Activated CD4-positive, alpha-beta T cell treated with anti-CD3 and anti-CD28 coated beads, Interleukin-2, amount 10 ng/mL, durations not matched to agents 7 days and 5 days (primary cell): ENCODE measurements around the gene IL17REL. TPM values are rescaled to one million over a fixed set of nuclear protein-coding genes. Genes with fewer than 3 reads are reported as not detected.

Experiments
- CTCF ChIA-PET: fragments of 350-600 bp; sonication (Branson Sonifier 250); formaldehyde crosslinking; loops from one replicate; lab custom pipeline; 2021; ENCODE audit warnings: antibody characterized with exemption; lab: Charles Lee
- POLR2A ChIA-PET: fragments of 350-600 bp; sonication (Branson Sonifier 250); formaldehyde crosslinking; loops from one replicate; lab custom pipeline; 2021; ENCODE audit warnings: antibody characterized with exemption; lab: Charles Lee
- DNase-seq: peaks from one replicate; pipeline ENCODE4 v3.0.0-alpha.2; 2020
- H3K27ac Mint-ChIP-seq: one replicate; pipeline ENCODE4 v1.8.0; 2021; ENCODE audit warnings: mild to moderate bottlenecking, moderate library complexity, mixed read lengths
- H3K27me3 Mint-ChIP-seq: one replicate; pipeline ENCODE4 v1.8.0; 2021; ENCODE audit warnings: mixed read lengths
- H3K36me3 Mint-ChIP-seq: one replicate; pipeline ENCODE4 v1.8.0; 2021; ENCODE audit warnings: low read depth, mixed read lengths
- H3K4me1 Mint-ChIP-seq: one replicate; pipeline ENCODE4 v1.8.0; 2021; ENCODE audit warnings: mixed read lengths
- H3K4me3 Mint-ChIP-seq: one replicate; pipeline ENCODE4 v1.8.0; 2021; ENCODE audit warnings: mild to moderate bottlenecking, moderate library complexity, mixed read lengths
- H3K9me3 Mint-ChIP-seq: one replicate; pipeline ENCODE4 v1.8.0; 2021; ENCODE audit warnings: mixed read lengths
- total RNA-seq, 2 experiments: library from RNA; stranded (reverse); gene quantifications; one replicate each; pipeline ENCODE4 v1.2.3, GENCODE V29; 2021

IL17REL gene
- total RNA-seq, 2 experiments from 2014 or later: not detected

DNA sequence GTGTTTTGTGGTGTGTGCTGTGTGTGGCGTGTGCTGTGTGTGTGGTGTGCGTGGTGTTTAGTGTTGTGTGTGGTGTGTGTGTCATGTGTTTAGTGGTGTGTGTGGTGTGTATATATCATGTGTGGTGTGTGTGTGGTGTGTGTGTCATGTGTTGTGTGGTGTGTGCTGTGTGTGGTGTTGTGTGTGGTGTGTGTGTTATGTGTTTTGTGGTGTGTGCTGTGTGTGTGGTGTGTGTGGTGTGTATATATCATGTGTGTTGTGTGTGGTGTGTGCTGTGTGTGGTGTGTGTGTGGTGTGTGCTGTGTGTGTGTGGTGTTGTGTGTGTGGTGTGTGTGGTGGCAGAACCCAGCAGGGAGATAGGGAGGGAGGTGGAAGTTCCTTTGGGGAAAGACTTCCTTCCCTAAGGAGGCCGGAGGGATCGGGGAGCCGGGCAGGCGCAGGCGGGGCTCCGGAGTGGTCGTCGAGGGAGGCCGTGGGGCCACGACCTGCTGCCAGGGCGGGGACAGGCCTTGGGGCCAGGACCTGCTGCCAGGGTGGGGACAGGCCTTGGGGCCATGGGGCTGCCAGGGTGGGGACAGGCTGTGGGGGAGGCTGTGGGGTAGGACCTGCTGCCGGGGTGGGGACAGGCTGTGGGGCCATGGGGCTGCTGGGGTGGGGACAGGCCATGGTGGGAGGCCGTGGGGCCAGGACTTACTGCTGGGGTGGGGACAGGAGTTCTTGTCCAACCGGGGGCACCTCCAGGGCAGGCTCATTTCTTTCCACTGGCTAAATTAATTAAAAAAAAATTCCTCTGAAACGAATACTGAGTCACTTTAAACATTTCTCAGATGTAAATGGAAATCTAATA, 36.8 kb downstream of the IL17REL start:
- ChIA-PET CTCF (no interaction called here), POLR2A (interaction anchor here (0.6 kb wide), 1 partner anchor 24 kb away, joined by 3 read pairs; no protein-coding TSS in a partner anchor)
- H3K9me3 Mint-ChIP-seq: peaks cover 8% of the 10 kb centered on the region
- peak overlapping the region; percentile 79 for H3K27ac Mint-ChIP-seq
- H3K36me3 Mint-ChIP-seq: peaks cover 7% of the 10 kb centered on the region
- peaks cover 22% of the 10 kb centered on the region for H3K4me1 Mint-ChIP-seq
- no peaks in the 10 kb centered on the region for H3K27me3 Mint-ChIP-seq
- DNase-seq: no peak
- H3K4me3 Mint-ChIP-seq: no peak overlapping the region

DNA sequence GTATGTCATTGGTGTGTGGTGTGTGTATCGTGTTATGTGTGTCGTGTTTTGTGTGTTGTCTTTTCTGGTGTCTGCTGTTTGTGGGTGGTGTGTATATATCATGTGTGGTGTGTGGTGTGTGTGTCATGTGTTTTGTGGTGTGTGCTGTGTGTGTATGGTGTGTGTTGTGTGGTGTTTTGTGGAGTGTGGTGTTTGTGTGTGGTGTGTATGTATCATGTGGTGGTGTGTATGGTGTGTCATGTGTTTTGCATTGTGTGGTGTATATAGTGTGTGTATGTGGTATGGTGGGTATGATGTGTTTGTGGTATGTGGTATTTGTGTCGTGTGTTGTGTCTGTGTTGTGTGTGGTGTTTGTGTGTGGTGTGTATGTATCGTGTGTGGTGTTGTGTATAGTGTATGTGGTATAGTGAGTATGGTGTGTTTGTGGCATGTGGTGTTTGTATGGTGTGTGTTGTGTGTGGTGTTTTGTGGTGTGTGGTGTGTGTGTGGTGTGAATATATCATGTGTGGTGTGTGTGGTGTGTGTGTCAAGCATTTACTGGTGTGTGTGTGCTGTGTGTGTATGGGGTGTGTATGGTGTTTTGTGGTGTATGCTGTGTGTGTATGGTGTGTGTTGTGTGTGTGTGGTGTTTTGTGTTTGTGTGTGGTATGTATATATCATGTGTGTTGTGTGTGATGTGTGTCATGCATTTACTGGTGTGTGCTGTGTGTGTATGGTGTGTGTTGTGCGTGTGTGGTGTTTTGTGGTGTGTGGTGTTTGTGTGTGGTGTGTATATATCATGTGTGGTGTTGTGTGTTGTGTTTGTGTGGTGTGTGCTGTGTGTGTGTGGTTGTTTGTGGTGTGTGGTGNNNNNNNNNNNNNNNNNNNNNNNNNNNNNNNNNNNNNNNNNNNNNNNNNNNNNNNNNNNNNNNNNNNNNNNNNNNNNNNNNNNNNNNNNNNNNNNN, 39.3 kb downstream of the IL17REL start:
- no peak for DNase-seq
- POLR2A ChIA-PET: no interaction called here
- Mint-ChIP-seq H3K27me3 (no peaks in the 10 kb centered on the region), H3K4me3 (no peak overlapping the region), H3K27ac (no peak overlapping the region), H3K36me3 (no peaks in the 10 kb centered on the region), H3K4me1 (peaks cover 27% of the 10 kb centered on the region), H3K9me3 (no peaks in the 10 kb centered on the region)
- CTCF ChIA-PET: no interaction called here

DNA sequence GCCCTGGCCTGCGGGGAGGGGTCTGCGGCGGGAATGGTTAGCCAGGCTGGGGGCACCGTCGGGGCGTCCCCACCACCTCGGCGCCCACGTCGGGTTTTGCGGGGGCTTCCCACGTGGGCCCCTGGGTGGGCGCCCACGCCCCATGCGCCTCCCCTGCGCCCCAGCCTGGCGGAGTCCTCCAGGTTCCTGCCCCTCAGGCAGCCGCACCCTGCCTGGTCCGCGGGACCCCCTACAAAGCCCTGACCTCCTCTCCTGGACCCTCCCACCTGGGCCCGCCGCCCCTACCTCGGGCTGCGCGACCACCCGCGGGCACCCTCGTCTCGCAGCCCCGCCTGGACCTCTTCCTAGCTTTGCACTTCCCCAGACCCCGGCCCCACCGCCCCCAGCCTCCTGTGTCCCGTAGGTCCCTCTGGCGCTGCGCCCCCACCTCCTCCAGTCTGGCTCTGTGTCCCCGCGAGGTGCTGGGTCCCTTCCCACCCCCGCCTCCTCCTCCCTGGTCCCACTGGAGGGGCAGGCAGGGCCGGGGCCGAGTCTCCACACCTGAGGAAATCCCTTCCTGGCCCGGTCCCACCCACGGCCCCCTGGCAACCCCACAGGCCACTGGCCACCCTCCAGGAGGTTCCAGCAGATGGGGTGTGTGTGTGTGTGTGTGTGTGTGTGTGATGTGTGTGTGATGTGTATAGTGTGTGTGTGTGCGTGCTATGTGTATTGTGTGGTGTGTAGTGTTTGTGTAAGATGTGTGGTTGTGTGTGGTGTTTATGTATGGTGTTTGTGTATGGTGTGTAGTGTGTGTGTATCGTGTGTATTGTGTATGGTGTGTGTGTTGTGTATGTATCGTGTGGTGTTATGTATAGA, 40.2 kb downstream of the IL17REL start:
- peaks cover 29% of the 10 kb centered on the region for H3K4me1 Mint-ChIP-seq
- ChIA-PET CTCF (interaction anchor here (0.6 to 1.4 kb wide), 2 partner anchors 10 to 649 kb away, joined by 3 to 5 read pairs; no protein-coding TSS in a partner anchor), POLR2A (interaction anchor here (1.0 kb wide), 1 partner anchor 36 kb away, joined by 4 read pairs; no protein-coding TSS in a partner anchor)
- no peaks in the 10 kb centered on the region for H3K36me3 Mint-ChIP-seq
- no peaks in the 10 kb centered on the region for H3K27me3 Mint-ChIP-seq
- H3K27ac Mint-ChIP-seq: no peak overlapping the region
- H3K4me3 Mint-ChIP-seq: no peak overlapping the region
- no peaks in the 10 kb centered on the region for H3K9me3 Mint-ChIP-seq
- no peak for DNase-seq

DNA sequence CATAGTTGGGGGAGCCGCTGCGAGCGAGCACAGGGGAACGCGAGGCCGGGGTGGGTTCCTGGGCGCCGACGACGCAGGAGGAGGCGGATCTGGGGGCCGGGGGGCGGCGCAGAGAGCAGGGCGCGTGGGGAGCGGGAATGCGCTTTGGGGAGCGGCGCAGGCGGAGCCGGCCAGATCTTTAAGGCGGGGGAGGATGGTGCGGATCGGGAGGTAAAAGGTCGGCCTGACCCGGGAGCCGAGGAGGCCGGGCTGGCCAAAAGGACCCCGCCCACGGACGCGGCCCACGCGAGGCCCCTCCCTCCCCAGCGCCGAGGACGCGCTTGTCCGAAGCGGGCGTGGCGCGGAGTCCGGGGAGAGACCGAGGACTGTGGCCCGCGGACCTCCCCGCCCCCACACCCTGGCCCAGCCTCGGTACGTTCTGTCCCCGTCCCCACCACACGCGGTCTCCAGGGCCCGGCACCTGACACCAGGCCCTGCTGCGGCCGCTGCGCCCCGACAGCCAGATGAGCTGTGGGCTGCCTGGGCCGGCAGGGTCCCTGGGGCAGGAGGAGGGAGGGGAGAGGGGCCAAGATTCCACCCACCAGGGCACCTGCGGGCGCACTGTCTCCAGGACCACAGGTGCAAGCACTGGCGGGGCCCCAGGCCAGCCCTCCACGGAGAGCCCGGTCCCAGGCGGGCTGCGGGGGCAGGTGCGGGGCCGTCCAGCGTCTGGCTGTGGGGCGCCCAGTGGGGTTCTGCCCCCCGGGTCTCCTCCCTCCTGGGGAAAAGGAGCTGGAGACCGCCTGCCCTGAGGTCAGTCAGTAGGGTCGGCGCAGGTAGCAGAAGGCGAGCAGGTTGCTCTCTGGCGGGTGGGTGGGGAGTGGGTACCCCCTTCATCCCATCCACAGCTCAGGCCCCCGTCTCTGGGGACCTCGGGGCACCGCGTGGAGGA, 41.1 kb downstream of the IL17REL start:
- POLR2A ChIA-PET: interaction anchor here (0.5 to 1.0 kb wide), 2 partner anchors 35 to 192 kb away, joined by 3 to 4 read pairs; no protein-coding TSS in a partner anchor
- Mint-ChIP-seq H3K27me3 (no peaks in the 10 kb centered on the region), H3K9me3 (no peaks in the 10 kb centered on the region), H3K4me1 (peaks cover 27% of the 10 kb centered on the region), H3K36me3 (no peaks in the 10 kb centered on the region), H3K27ac (peak overlapping the region; percentile 91), H3K4me3 (peak overlapping the region; percentile 72)
- CTCF ChIA-PET: interaction anchor here (0.6 to 1.4 kb wide), 2 partner anchors 11 to 650 kb away, joined by 3 to 5 read pairs; no protein-coding TSS in a partner anchor
- DNase-seq: no peak

DNA sequence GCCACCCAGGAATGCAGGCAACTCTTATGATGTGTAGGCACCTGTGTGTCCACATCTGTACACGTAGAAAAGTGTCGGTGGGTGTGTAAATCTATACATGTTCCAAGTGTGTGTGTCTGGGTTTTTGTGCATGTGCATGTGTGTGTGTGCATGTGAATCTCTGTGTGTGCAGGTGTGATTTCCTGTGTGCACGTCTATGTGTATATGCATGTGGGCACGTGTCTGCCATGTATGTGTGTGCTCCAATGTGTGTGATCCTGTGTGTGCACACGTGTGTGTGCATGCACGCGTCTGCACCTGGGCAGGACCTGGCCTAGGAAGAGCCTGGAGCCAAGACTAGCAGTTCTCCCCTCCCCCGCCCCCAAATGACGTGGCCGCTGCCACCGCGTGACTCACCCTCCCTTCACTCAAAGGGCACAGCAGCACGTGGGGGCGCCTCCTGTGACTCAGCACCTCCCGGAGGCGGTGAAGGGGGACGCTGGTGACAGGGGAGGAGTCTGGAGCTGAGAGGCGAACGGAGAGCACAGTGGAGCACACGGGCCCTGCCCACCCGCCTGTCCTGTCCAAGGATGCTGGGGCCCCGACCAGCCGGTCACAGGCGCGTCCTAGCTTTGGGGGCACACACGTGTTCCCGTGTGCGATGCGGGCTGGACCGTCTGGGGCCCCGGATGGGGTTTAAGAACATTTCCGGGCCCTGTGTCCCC, 41.9 kb downstream of the IL17REL start:
- peak overlapping the region; percentile 72 for H3K4me3 Mint-ChIP-seq

DNA sequence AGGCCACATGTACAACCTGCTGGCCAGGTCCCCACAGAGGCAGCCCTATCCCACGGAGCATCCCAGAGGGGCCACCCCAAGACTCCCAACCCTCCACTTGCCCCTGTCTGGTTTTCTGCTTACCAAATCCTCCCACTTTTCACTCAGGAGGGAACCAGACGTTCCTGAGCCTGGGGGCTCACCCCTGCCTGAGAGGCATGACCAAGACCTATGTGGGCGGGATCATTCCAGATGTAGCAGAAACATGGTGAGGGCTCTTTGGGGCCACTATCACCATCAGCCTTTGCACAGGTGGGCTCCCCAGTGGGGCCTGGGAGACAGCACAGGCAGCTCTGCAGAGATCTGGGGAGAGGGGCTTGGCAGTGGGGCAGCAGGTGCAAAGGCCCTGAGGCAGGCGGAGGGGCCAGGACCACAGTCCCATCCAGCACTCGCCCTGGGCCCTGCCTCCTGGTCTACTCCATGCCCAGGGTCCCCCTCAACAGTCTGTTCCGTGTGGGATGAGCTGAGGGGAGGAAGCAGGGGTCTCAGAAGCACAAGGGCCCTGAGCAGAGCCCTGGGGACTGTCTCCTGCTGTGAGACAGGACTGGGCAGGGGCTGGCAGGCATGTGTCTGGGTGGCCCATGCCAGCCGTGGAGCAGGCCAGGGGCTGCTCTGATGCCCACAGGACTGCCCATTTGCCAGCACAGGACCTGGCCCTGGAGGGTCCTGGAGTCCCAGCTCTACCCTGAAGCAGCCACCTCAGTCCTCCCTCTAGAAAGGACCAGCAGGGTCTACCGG, 42.6 kb downstream of the IL17REL start:
- H3K9me3 Mint-ChIP-seq: no peaks in the 10 kb centered on the region
- H3K27me3 Mint-ChIP-seq: no peaks in the 10 kb centered on the region
- ChIA-PET CTCF (no interaction called here), POLR2A (no interaction called here)
- peaks cover 1% of the 10 kb centered on the region for H3K36me3 Mint-ChIP-seq
- H3K4me3 Mint-ChIP-seq: no peak overlapping the region
- H3K27ac Mint-ChIP-seq: peak overlapping the region; percentile 91
- no peak for DNase-seq
- peaks cover 15% of the 10 kb centered on the region for H3K4me1 Mint-ChIP-seq

More for the DNA sequence above, 41.9 kb downstream of the IL17REL start:
- no peaks in the 10 kb centered on the region for H3K9me3 Mint-ChIP-seq
- DNase-seq: peak; percentile 93
- peaks cover 21% of the 10 kb centered on the region for H3K4me1 Mint-ChIP-seq
- H3K27ac Mint-ChIP-seq: peak overlapping the region; percentile 91
- no peaks in the 10 kb centered on the region for H3K27me3 Mint-ChIP-seq
- POLR2A ChIA-PET: interaction anchor here (0.5 kb wide), 1 partner anchor 193 kb away, joined by 3 read pairs; no protein-coding TSS in a partner anchor
- H3K36me3 Mint-ChIP-seq: no peaks in the 10 kb centered on the region
- CTCF ChIA-PET: interaction anchor here (1.4 kb wide), 1 partner anchor 12 kb away, joined by 5 read pairs; no protein-coding TSS in a partner anchor

DNA sequence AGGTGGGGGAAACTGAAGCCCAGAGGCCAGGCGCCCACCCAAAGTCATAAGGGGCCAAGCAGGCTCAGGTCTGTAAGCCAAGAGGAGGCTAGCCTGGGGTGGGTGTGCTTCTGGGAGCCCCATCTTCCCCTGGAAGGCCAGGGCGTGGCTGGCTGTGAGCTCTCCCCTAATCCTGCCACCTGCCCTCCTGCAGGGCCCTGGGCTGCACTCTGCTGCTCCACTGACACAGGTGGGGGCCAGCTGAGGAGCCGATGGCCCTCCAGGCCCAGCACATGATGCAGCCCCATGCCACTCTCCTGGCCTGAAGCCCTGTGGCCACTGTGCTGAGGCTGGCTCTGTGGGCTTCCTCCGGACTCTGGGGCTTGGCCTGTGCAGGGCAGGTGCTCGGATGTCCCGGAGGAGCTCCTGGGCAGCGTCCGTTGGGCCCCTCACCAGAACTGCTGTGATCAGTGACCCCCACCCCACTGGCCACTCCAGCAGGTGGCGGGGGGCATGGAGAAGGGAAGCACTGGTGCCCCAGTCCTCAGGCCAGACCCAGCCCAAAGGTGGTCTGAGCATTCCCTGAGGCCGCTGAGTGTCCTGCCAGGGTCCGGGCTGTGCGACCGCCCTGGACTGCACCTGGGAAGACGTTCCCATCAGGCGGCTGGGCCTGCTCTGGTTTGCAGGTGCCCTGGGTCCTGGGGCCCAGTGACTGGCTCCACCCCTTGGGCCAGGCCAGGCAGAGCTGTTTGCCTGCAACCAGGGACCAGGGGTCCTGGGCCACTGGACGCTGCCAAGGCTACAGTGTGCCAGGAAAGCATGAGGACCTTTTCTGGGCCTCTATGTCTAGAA, 43.5 kb downstream of the IL17REL start:
- Mint-ChIP-seq H3K4me1 (peaks cover 20% of the 10 kb centered on the region), H3K9me3 (no peaks in the 10 kb centered on the region), H3K36me3 (peaks cover 7% of the 10 kb centered on the region), H3K27ac (no peak overlapping the region), H3K27me3 (no peaks in the 10 kb centered on the region), H3K4me3 (no peak overlapping the region)
- ChIA-PET CTCF (no interaction called here), POLR2A (no interaction called here)
- no peak for DNase-seq

DNA sequence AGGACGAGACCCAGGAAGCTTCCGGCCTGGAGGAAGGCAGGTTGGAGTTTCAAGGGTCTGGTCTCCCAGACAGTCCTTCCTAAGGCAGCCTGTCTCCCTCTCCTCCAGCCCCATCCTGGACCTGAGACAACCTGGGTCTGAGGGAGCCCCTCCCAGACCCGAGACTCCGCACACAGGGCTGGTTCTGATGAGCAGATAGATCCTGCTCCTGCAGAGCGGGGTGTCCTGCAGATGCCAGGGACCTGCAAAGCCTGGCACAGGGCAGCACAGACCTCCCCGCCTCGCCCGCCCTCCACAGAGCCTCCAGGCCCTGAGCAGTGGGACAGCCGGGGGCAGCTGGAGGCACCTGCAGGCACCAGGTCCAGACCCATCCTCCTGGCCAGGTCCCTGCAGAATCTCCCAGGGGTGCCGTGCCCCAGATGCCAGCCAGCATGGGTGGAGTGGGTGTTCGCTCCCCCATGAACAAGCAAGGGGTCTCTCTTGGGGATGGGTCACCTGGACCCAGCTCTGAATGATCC, 44.2 kb downstream of the IL17REL start:
- no peak overlapping the region for H3K27ac Mint-ChIP-seq
- ChIA-PET CTCF (interaction anchor here (0.8 to 1.5 kb wide), 2 partner anchors 62 to 112 kb away, joined by 3 to 5 read pairs; no protein-coding TSS in a partner anchor), POLR2A (no interaction called here)
- peaks cover 27% of the 10 kb centered on the region for H3K4me1 Mint-ChIP-seq
- H3K36me3 Mint-ChIP-seq: peaks cover 13% of the 10 kb centered on the region
- no peak overlapping the region for H3K4me3 Mint-ChIP-seq
- no peaks in the 10 kb centered on the region for H3K9me3 Mint-ChIP-seq
- no peaks in the 10 kb centered on the region for H3K27me3 Mint-ChIP-seq
- DNase-seq: no peak

DNA sequence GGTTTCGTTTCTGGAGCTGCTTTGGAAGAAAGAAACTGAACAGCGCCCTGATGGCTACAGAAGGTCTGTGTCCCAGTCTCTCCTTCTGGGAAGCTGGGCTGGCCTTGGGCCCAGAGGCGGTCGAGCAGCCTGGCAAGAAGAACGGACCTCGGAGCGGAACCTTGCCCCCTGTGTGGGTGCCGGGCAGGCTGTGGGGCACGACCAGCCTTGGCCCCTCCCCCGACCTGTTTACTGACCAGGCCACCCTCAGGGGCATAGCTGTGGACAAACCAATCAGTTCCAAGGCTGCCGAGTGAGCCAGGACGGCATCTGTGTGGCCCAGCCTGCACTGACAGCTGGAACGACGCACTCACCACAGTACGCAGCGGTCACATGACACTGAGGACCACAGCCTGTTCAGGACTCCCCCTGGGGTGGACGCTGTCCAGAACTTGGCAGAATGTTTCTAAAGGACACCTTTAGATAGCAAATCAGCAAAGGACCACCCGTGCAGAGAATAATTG, 44.8 kb downstream of the IL17REL start:
- Mint-ChIP-seq H3K36me3 (peaks cover 17% of the 10 kb centered on the region), H3K27me3 (no peaks in the 10 kb centered on the region), H3K4me1 (peaks cover 31% of the 10 kb centered on the region), H3K27ac (no peak overlapping the region), H3K4me3 (no peak overlapping the region), H3K9me3 (no peaks in the 10 kb centered on the region)
- no peak for DNase-seq
- ChIA-PET POLR2A (no interaction called here), CTCF (interaction anchor here (0.8 to 1.5 kb wide), 5 partner anchors 15 to 112 kb away, joined by 3 to 5 read pairs (median 3); no protein-coding TSS in a partner anchor)
